GM15510 (cell line): ENCODE measurements around the gene SIPA1L2.

Source experiments
- POLR2A ChIP-seq: IDR thresholded peaks from 3 replicates; pipeline ENCODE4 v1.6.1; 2011; ENCODE audit warnings: borderline replicate concordance; ENCODE audit not compliant: insufficient read length; ENCODE audit errors: extremely low read depth

Gene SIPA1L2

GRCh38 chr1:232630047-232630893 is at the start of gene SIPA1L2:
TSS of gene SIPA1L2 (minus strand) at chr1:232630133. CDS start at chr1:232515339, 114,794 bp downstream.
- TF ChIP-seq POLR2A: no peak

- TF ChIP-seq POLR2A: no peak
Observed at GRCh38 chr1:232678185-232678886, 48.4 kb upstream of the SIPA1L2 start.

- no peak for TF ChIP-seq POLR2A
Observed at GRCh38 chr1:232676307-232676706, 46.4 kb upstream of the SIPA1L2 start.

GRCh38 chr1:232675898-232676297 is 46.0 kb upstream of the SIPA1L2 start:
- TF ChIP-seq POLR2A: no peak

GRCh38 chr1:232675260-232675659 is 45.3 kb upstream of the SIPA1L2 start:
- no peak for TF ChIP-seq POLR2A

GRCh38 chr1:232673256-232673655 is 43.3 kb upstream of the SIPA1L2 start:
- no peak for TF ChIP-seq POLR2A

GRCh38 chr1:232669981-232670747 is 40.2 kb upstream of the SIPA1L2 start:
- no peak for TF ChIP-seq POLR2A

- TF ChIP-seq POLR2A: no peak
Observed at GRCh38 chr1:232667778-232668165, 37.8 kb upstream of the SIPA1L2 start.

GRCh38 chr1:232667094-232667777 is 37.3 kb upstream of the SIPA1L2 start:
- no peak for TF ChIP-seq POLR2A

- no peak for TF ChIP-seq POLR2A
Observed at GRCh38 chr1:232664844-232665777, 35.2 kb upstream of the SIPA1L2 start.

- no peak for TF ChIP-seq POLR2A
Observed at GRCh38 chr1:232662910-232663309, 33.0 kb upstream of the SIPA1L2 start.

- no peak for TF ChIP-seq POLR2A
Observed at GRCh38 chr1:232658386-232658785, 28.5 kb upstream of the SIPA1L2 start.

- TF ChIP-seq POLR2A: no peak
Observed at GRCh38 chr1:232657426-232658005, 27.6 kb upstream of the SIPA1L2 start.
